ENCODE data around the gene ABCA5.

- TF ChIP-seq ATF1 (CRISPR knock-in tag; IDR thresholded peaks at IDR 0.05) (no peak), FOXK2 (IDR thresholded peaks at IDR 0.05) (no peak), POLR2AphosphoS5 (IDR thresholded peaks at IDR 0.05; ENCODE audit: low read depth, low read length) (no peak), HNRNPL (IDR thresholded peaks at IDR 0.05; ENCODE audit: low read depth, low read length) (no peak), SRY (CRISPR knock-in tag; IDR thresholded peaks at IDR 0.05) (no peak), NFIC (IDR thresholded peaks at IDR 0.05; ENCODE audit: low read length) (no peak), CTCF (CRISPR knock-in tag; IDR thresholded peaks at IDR 0.05) (no peak), PREB (CRISPR knock-in tag; IDR thresholded peaks at IDR 0.05) (no peak), ZNF180 (CRISPR knock-in tag; IDR thresholded peaks at IDR 0.05; ENCODE audit: borderline replicate concordance, low read depth) (no peak)
Observed at GRCh38 chr17:69367298-69367697, 40.4 kb upstream of the ABCA5 start.
